HG03097 (cell line): ENCODE results near the gene SERBP1.

Experiments used
- ATAC-seq: cut with Tn5 transposase; IDR thresholded peaks from one replicate; pipeline ENCODE4 v1.9.1; 2021; ENCODE audit not compliant: unreplicated experiment, low FRiP score

The SERBP1 gene

DNA sequence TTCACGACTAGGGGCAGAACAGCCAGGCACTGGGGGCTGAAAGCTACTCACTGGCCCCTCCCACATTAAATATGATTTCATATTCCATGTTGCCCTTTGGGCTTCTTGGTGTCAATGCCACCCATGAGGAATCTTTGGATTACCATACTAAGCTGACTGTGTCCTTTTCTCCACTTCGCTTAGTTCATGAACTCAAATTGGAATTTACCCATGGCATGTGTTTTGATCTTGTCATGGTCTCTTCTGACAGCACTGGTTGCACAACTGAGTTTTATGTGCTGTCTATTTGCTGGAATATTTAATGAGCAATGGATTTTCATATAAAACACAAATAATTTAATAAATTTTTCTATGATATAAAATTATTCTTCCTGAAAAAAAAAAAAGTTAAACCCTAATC lies 59.2 kb downstream of the SERBP1 start:
- ATAC-seq: no peak

GRCh38 chr1:67368046-67368514 lies 62.1 kb downstream of the SERBP1 start:
- ATAC-seq: no peak

DNA sequence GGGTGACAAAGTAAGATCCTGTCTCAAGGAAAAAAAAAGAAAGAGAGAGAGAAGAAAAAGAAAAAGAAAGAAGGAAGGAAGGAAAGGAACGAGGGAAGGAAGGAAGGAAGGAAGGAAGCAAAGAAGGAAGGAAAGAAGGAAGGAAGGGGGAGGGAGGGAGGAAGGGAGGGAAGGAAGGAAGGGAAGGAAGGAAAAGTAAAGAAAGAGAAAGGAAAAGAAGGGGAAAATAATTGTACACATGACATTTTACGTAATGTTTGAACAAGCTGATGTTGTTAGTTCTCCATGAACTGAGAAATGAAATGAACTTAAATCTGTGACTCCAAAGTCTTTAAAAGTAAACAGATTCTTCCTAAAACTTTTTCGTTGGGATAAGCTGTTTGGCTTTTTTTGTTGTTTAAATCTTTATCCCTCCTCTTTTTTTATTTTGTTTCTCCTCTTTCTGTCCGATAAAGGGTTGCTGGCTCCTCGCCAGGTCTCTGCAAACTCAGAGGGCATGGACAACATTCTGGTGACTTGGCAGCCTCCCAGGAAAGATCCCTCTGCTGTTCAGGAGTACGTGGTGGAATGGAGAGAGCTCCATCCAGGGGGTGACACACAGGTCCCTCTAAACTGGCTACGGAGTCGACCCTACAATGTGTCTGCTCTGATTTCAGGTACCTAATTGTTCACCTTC lies 62.7 kb downstream of the SERBP1 start:
- no peak for ATAC-seq

DNA sequence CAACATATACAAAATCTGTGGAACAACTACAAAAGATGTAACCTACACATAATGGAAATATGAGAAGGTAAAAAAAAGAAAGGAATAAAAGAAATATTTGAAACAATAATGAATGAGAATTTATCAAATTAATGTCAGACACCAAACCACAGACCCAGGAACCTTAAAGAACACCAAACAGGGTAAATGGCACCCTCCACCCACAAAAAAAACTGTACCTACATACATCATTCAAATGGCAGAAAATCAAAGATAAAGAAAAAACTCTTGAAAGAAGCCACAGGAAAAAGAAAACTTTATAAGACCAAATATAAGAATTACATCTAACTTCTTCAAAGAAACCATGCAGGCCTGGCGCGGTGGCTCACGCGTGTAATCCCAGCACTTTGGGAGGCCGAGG lies 68.6 kb downstream of the SERBP1 start:
- no peak for ATAC-seq

DNA sequence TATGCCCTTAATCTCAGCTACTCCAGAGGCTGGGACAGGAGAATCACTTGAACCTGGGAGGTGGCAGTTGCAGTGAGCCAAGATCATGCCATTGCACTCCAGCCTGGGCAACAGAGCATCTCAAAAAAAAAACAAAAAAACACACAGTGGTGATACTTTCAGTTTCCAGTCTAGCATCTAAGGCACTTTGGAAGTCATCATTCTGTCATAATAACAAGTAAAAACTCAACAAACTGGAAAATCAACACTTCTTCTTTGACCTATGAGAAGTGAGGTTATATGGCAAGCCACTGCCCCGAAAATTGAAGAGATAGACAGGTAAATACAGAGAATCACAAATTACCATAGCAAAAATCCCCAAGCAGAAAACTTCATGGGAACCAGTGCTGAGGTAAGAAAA lies 70.6 kb downstream of the SERBP1 start:
- no peak for ATAC-seq
